Keratinocyte (primary cell): ENCODE results near the gene AQP5.

Experiments used
- EZH2 ChIP-seq: IDR thresholded peaks from one replicate; pipeline ENCODE4 v1.6.1; 2012; ENCODE audit warnings: inconsistent platforms, mild to moderate bottlenecking, low read length, moderate library complexity
- TF ChIP-seq, protein P1 (sequence below), 3 experiments: IDR thresholded peaks in 1 of 3; conservative IDR thresholded peaks in 1 of 3; optimal IDR thresholded peaks in 1 of 3; 2 replicates in 2 of 3; 3 replicates in 1 of 3; pipeline versions ENCODE3 to v1.5.1; 2011; ENCODE audit warnings: low read length in 3 of 3, mild to moderate bottlenecking in 3 of 3, moderate library complexity in 2 of 3, control low read depth in 1 of 3, inconsistent platforms in 1 of 3; ENCODE audit not compliant: insufficient read depth in 2 of 3; ENCODE audit errors: extremely low read depth in 1 of 3

DNA sequence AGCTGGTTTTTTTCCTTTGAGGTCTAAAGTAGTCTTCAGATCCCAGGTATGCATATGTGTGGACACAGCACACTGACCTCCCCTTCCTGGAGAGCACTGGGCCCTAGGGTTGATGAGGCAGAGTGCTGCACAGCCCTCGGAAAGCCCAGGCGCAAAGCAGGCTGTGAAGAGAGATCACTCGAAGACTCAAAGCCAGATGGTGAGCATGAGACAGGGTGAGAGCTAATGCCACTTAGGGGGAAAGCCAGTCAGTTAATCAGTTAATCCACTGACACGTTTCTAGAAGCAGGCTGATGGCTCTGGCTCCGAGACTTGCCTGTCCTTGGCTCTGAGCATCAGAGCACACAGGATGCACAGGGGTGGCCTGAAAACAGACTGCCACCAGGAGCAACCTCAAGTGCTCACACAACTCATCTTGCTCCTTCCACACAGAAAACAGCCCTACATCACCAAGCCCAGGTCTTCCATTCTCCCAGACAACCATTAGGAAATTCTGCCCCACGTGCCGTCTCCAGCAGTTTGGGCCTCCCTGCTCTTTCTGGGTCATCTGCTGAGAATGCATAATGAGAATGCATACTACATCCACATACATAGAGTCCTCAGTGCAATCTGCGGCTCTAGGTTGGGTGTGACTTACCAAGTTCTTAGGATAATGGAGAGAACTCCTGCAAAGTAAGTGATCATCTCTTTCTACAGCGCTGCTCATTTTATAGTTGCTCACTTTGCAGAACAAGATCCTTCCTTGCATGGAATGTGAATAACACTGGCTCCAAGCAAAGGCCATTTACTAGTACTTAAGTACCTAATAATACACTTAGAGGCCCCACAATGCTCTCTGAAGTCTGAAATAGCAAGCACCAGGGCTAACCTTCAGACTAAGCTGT is 23.0 kb downstream of the AQP5 start:
- TF ChIP-seq, protein P1, sequence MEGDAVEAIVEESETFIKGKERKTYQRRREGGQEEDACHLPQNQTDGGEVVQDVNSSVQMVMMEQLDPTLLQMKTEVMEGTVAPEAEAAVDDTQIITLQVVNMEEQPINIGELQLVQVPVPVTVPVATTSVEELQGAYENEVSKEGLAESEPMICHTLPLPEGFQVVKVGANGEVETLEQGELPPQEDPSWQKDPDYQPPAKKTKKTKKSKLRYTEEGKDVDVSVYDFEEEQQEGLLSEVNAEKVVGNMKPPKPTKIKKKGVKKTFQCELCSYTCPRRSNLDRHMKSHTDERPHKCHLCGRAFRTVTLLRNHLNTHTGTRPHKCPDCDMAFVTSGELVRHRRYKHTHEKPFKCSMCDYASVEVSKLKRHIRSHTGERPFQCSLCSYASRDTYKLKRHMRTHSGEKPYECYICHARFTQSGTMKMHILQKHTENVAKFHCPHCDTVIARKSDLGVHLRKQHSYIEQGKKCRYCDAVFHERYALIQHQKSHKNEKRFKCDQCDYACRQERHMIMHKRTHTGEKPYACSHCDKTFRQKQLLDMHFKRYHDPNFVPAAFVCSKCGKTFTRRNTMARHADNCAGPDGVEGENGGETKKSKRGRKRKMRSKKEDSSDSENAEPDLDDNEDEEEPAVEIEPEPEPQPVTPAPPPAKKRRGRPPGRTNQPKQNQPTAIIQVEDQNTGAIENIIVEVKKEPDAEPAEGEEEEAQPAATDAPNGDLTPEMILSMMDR (optimal IDR thresholded peaks at IDR 0.05 in 1 of 3, IDR thresholded peaks at IDR 0.05 in 1 of 3, conservative IDR thresholded peaks at IDR 0.05 in 1 of 3; ENCODE audit: extremely low read depth in 1 of 3, insufficient read depth in 2 of 3, low read length in 3 of 3) = no peak
- no peak for TF ChIP-seq EZH2
